Gastrocnemius medialis (tissue), 4 donors: ENCODE results near the gene PIWIL1. TPM values are rescaled to one million over a fixed set of nuclear protein-coding genes. Genes with fewer than 3 reads are reported as not detected.

Experiments
- ATAC-seq, 2 donors: fragments of 150-250 bp; one replicate each; pipeline ENCODE4 v1.9.1; 2016
- DNase-seq, 2 donors: peaks; one replicate each; pipeline ENCODE4 v3.0.0-alpha.2; 2019
- H3K27ac ChIP-seq, 4 donors: fragments of 200-600 bp; sonication (generic); 1 replicate in 1 of 4; 2 replicates in 3 of 4; pipeline ENCODE4 v1.5.1; 2016 to 2018; ENCODE audit warnings: mild to moderate bottlenecking in 2 of 4, moderate library complexity in 1 of 4
- H3K27me3 ChIP-seq, 3 donors: fragments of 200-600 bp; sonication (generic) in 2 of 3; 1 replicate in 1 of 3; 2 replicates in 2 of 3; pipeline versions ENCODE4 v1.5.1 to v1.6.0; 2016 to 2019; ENCODE audit warnings: mild to moderate bottlenecking in 1 of 3, moderate library complexity in 1 of 3
- H3K36me3 ChIP-seq, 2 donors: fragments of 200-600 bp; sonication (generic) in 1 of 2; one replicate each; pipeline ENCODE4 v1.5.1; 2017 to 2018
- H3K4me1 ChIP-seq, 2 donors: fragments of 200-600 bp; sonication (generic) in 1 of 2; one replicate each; pipeline ENCODE4 v1.5.1; 2016 to 2017; ENCODE audit warnings: mild to moderate bottlenecking in 2 of 2
- H3K4me3 ChIP-seq, 4 donors: fragments of 200-600 bp; sonication (generic) in 3 of 4; 1 replicate in 1 of 4; 2 replicates in 3 of 4; pipeline ENCODE4 v1.5.1; 2016 to 2019; ENCODE audit warnings: mild to moderate bottlenecking in 2 of 4
- H3K9me3 ChIP-seq, 3 donors: fragments of 200-600 bp; sonication (generic) in 2 of 3; 1 replicate in 1 of 3; 2 replicates in 2 of 3; pipeline ENCODE4 v1.5.1; 2016 to 2019
- POLR2A ChIP-seq, 2 donors: fragments of 450-650 bp; IDR thresholded peaks; one replicate each; pipeline ENCODE4 v1.6.1; 2017; ENCODE audit warnings: antibody characterized with exemption in 2 of 2, mild to moderate bottlenecking in 2 of 2, moderate library complexity in 2 of 2
- in situ Hi-C, 4 donors: fragments of 200-750 bp; cut with MboI; loops; one replicate each; pipeline versions ENCODE4 v1.15.0 to v1.8.0; 2017; ENCODE audit warnings: low sequenced_read_pairs in 4 of 4
- intact Hi-C: fragments of 100-400 bp; cut with DNase I; formaldehyde crosslinking; loops from one replicate; pipeline ENCODE4 v1.15.1; 2023; ENCODE audit warnings: low total_unique reads
- total RNA-seq, 4 donors: library from RNA; depleted of rRNA; stranded (reverse); fragments of >200 nt; gene quantifications; one replicate each; pipeline versions ENCODE4 v1.1.0 to v1.2.3, GENCODE V29; 2016
- TF ChIP-seq, protein P1 (sequence below), 5 experiments: fragments of 450-650 bp in 3 of 5; fragments of 200-600 bp in 2 of 5; sonication (generic) in 2 of 5; IDR thresholded peaks in 4 of 5; conservative IDR thresholded peaks in 1 of 5; 1 replicate in 4 of 5; 2 replicates in 1 of 5; pipeline ENCODE4 v1.5.1; 2016 to 2019; ENCODE audit warnings: antibody characterized with exemption in 5 of 5, mild to moderate bottlenecking in 3 of 5, moderate library complexity in 3 of 5

The PIWIL1 gene
- total RNA-seq, 4 donors from 2014 or later, result not detected

DNA sequence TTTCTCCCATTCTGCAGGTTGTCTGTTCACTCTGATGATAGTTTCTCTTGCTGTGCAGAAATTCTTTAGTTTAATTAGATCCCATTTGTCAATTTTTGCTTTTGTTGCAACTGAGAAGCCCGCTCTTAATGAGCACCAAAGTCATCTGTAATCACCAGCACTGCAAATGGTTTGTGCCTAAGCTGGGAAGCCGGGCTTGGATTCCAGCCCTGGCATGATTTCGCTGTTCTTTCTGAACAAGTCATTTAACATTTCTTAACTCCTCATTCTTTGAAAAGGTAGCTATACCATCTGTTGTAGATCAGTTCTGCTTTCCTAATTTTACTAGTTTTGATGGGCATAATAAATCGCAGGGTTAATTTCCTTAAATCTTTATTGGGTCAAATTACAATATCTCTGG lies 32.1 kb downstream of the PIWIL1 start:
- no peak for DNase-seq
- Histone ChIP-seq H3K36me3 (no peaks in the 10 kb centered on the region), H3K27ac (no peak overlapping the region), H3K9me3 (no peaks in the 10 kb centered on the region), H3K4me3 (no peak overlapping the region), H3K27me3 (peaks cover 0 to 7% (median 3%) of the 10 kb centered on the region in 3 donors), H3K4me1 (no peaks in the 10 kb centered on the region)
- no peak for ATAC-seq
- TF ChIP-seq, protein P1, sequence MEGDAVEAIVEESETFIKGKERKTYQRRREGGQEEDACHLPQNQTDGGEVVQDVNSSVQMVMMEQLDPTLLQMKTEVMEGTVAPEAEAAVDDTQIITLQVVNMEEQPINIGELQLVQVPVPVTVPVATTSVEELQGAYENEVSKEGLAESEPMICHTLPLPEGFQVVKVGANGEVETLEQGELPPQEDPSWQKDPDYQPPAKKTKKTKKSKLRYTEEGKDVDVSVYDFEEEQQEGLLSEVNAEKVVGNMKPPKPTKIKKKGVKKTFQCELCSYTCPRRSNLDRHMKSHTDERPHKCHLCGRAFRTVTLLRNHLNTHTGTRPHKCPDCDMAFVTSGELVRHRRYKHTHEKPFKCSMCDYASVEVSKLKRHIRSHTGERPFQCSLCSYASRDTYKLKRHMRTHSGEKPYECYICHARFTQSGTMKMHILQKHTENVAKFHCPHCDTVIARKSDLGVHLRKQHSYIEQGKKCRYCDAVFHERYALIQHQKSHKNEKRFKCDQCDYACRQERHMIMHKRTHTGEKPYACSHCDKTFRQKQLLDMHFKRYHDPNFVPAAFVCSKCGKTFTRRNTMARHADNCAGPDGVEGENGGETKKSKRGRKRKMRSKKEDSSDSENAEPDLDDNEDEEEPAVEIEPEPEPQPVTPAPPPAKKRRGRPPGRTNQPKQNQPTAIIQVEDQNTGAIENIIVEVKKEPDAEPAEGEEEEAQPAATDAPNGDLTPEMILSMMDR (IDR thresholded peaks at IDR 0.05 in 4 of 5, conservative IDR thresholded peaks at IDR 0.05 in 1 of 5), result no peak
- no peak for TF ChIP-seq POLR2A (IDR thresholded peaks at IDR 0.05)
- in situ Hi-C loops (no loop called here), intact Hi-C loops (no loop called here)

GRCh38 chr12:130371296-130371695 lies 33.6 kb downstream of the PIWIL1 start:
- Histone ChIP-seq H3K4me1 (no peaks in the 10 kb centered on the region), H3K4me3 (no peak overlapping the region), H3K36me3 (no peaks in the 10 kb centered on the region), H3K27ac (no peak overlapping the region), H3K9me3 (no peaks in the 10 kb centered on the region), H3K27me3 (peaks cover 0 to 7% (median 3%) of the 10 kb centered on the region in 3 donors)
- ATAC-seq (no peak), DNase-seq (no peak)
- in situ Hi-C loops (no loop called here), intact Hi-C loops (no loop called here)
- TF ChIP-seq POLR2A (IDR thresholded peaks at IDR 0.05), result no peak
- TF ChIP-seq, protein P1 (IDR thresholded peaks at IDR 0.05 in 4 of 5, conservative IDR thresholded peaks at IDR 0.05 in 1 of 5), result no peak

- in situ Hi-C loops (no loop called here), intact Hi-C loops (no loop called here)
- Histone ChIP-seq H3K36me3 (no peaks in the 10 kb centered on the region), H3K27me3 (peaks cover 0 to 7% (median 3%) of the 10 kb centered on the region in 3 donors), H3K27ac (no peak overlapping the region), H3K9me3 (no peaks in the 10 kb centered on the region), H3K4me1 (no peaks in the 10 kb centered on the region), H3K4me3 (no peak overlapping the region)
- no peak for DNase-seq
- ATAC-seq, result no peak
- TF ChIP-seq POLR2A (IDR thresholded peaks at IDR 0.05), result no peak
- TF ChIP-seq, protein P1 (IDR thresholded peaks at IDR 0.05 in 4 of 5, conservative IDR thresholded peaks at IDR 0.05 in 1 of 5), result no peak
These were observed 35.2 kb downstream of the PIWIL1 start for GRCh38 chr12:130372936-130373335.

GRCh38 chr12:130374083-130374482 lies 36.4 kb downstream of the PIWIL1 start:
- ATAC-seq (no peak), DNase-seq (no peak)
- Histone ChIP-seq H3K27me3 (peaks cover 0 to 7% (median 3%) of the 10 kb centered on the region in 3 donors), H3K4me1 (no peaks in the 10 kb centered on the region), H3K4me3 (no peak overlapping the region), H3K36me3 (no peaks in the 10 kb centered on the region), H3K9me3 (no peaks in the 10 kb centered on the region), H3K27ac (no peak overlapping the region)
- intact Hi-C loops, result no loop called here
- TF ChIP-seq POLR2A (IDR thresholded peaks at IDR 0.05), result no peak
- TF ChIP-seq, protein P1 (IDR thresholded peaks at IDR 0.05 in 4 of 5, conservative IDR thresholded peaks at IDR 0.05 in 1 of 5), result no peak
- in situ Hi-C loops, result no loop called here
